SK-N-SH (cell line): ENCODE measurements around the gene RNF166. TPM values are rescaled to one million over a fixed set of nuclear protein-coding genes. Genes with fewer than 3 reads are reported as not detected.

Source experiments
- CTCF ChIA-PET: fragments of 300-600, 350-600 bp; formaldehyde crosslinking; extraction: SDS; loops from one replicate; lab custom pipeline; 2021; lab: Yijun Ruan, JAX
- POLR2A ChIA-PET: fragments of 350-600 bp; sonication (Branson Sonifier 250); formaldehyde crosslinking; extraction: SDS; loops from one replicate; lab custom pipeline; 2020; ENCODE audit warnings: antibody characterized with exemption, inconsistent platforms; lab: Yijun Ruan, JAX
- DNase-seq: peaks from one replicate; pipeline ENCODE4 v3.0.0; 2012
- H2AFZ ChIP-seq: fragments of 200-600 bp; sonication (generic); 2 replicates; pipeline ENCODE4 v1.8.1; 2016; ENCODE audit warnings: antibody characterized with exemption, mild to moderate bottlenecking, low read depth
- H3F3A ChIP-seq: fragments of 200-600 bp; sonication (generic); replicated peaks from 2 replicates; pipeline ENCODE3; 2016; ENCODE audit warnings: antibody characterized with exemption, mild to moderate bottlenecking; ENCODE audit not compliant: insufficient read depth
- H3K27ac ChIP-seq, 2 experiments: fragments of 200-500 bp in 1 of 2; fragments of 200-600 bp in 1 of 2; sonication (Bioruptor generic) in 1 of 2; sonication (generic), shearing (Covaris generic) in 1 of 2; 2 replicates each; pipeline versions ENCODE4 v1.5.1 to v1.6.1; 2014 to 2016; ENCODE audit warnings: low read depth in 2 of 2, inconsistent platforms in 1 of 2, low read length in 1 of 2, mild to moderate bottlenecking in 1 of 2, mixed read lengths in 1 of 2
- H3K27me3 ChIP-seq: fragments of 200-600 bp; sonication (generic), shearing (Covaris generic); 2 replicates; pipeline ENCODE4 v1.6.1; 2016; ENCODE audit warnings: mixed run types; ENCODE audit not compliant: insufficient read depth
- H3K36me3 ChIP-seq, 2 experiments: fragments of 200-500 bp in 1 of 2; fragments of 200-600 bp in 1 of 2; sonication (Bioruptor generic) in 1 of 2; sonication (generic) in 1 of 2; replicated peaks in 1 of 2; 2 replicates each; pipeline versions ENCODE3 to v1.5.1; 2014 to 2016; ENCODE audit warnings: low read length in 1 of 2, mild to moderate bottlenecking in 1 of 2; ENCODE audit not compliant: insufficient read depth in 2 of 2, control insufficient read depth in 1 of 2
- H3K4me1 ChIP-seq, 2 experiments: fragments of 200-500 bp in 1 of 2; fragments of 200-600 bp in 1 of 2; sonication (Bioruptor generic) in 1 of 2; sonication (generic), shearing (Covaris generic) in 1 of 2; 2 replicates each; pipeline versions ENCODE4 v1.5.1 to v1.6.1; 2014 to 2016; ENCODE audit warnings: low read depth in 1 of 2, low read length in 1 of 2, mixed run types in 1 of 2; ENCODE audit not compliant: insufficient read depth in 2 of 2, control insufficient read depth in 1 of 2
- H3K4me2 ChIP-seq: fragments of 200-600 bp; sonication (generic), shearing (Covaris generic); 2 replicates; pipeline ENCODE4 v1.6.1; 2017; ENCODE audit warnings: mixed run types
- H3K4me3 ChIP-seq, 2 experiments: fragments of 200-500 bp in 1 of 2; fragments of 200-600 bp in 1 of 2; sonication (Bioruptor generic) in 1 of 2; sonication (generic), shearing (Covaris generic) in 1 of 2; 2 replicates each; pipeline versions ENCODE4 v1.5.1 to v1.8.1; 2014 to 2016; ENCODE audit warnings: low read depth in 2 of 2, inconsistent platforms in 1 of 2, low read length in 1 of 2, mild to moderate bottlenecking in 1 of 2, mixed read lengths in 1 of 2, moderate library complexity in 1 of 2
- H3K79me2 ChIP-seq: fragments of 200-600 bp; sonication (generic); 2 replicates; pipeline ENCODE4 v1.8.1; 2017; ENCODE audit warnings: mild to moderate bottlenecking; ENCODE audit not compliant: insufficient read depth
- H3K9ac ChIP-seq: fragments of 200-600 bp; sonication (generic); 2 replicates; pipeline ENCODE4 v1.6.1; 2017; ENCODE audit warnings: mixed run types
- H3K9me2 ChIP-seq: fragments of 200-600 bp; sonication (generic); 2 replicates; pipeline ENCODE4 v1.6.1; 2017; ENCODE audit warnings: mixed run types
- H3K9me3 ChIP-seq: fragments of 200-600 bp; sonication (generic); 2 replicates; pipeline ENCODE4 v1.6.1; 2017; ENCODE audit warnings: mixed run types, mild to moderate bottlenecking, moderate library complexity
- H4K20me1 ChIP-seq: fragments of 200-600 bp; sonication (generic); 2 replicates; pipeline ENCODE4 v1.6.1; 2017; ENCODE audit warnings: mild to moderate bottlenecking, mixed run types; ENCODE audit not compliant: insufficient read depth
- CTCF ChIP-seq: fragments of 200-600 bp; sonication (generic); IDR thresholded peaks from 2 replicates; pipeline ENCODE4 v1.6.1; 2017; ENCODE audit warnings: antibody characterized with exemption, mild to moderate bottlenecking, moderate library complexity
- FOSL2 ChIP-seq: IDR thresholded peaks from 2 replicates; pipeline ENCODE4 v1.4.0; 2012; ENCODE audit warnings: low read depth, mild to moderate bottlenecking, moderate library complexity, borderline replicate concordance
- GABPA ChIP-seq: IDR thresholded peaks from 2 replicates; pipeline ENCODE4 v1.4.0; 2012; ENCODE audit warnings: low read depth, mild to moderate bottlenecking
- JUND ChIP-seq: IDR thresholded peaks from 2 replicates; pipeline ENCODE4 v1.4.0; 2012
- NFIC ChIP-seq: IDR thresholded peaks from 2 replicates; pipeline ENCODE4 v1.4.0; 2012; ENCODE audit warnings: borderline replicate concordance
- SMC3 ChIP-seq: IDR thresholded peaks from 2 replicates; pipeline ENCODE4 v1.6.1; 2012; ENCODE audit warnings: low read depth, low read length, improper control_type of control experiment
- TAF1 ChIP-seq: IDR thresholded peaks from 2 replicates; pipeline ENCODE4 v1.6.1; 2012; ENCODE audit warnings: low read depth, mild to moderate bottlenecking, low read length, moderate library complexity, borderline replicate concordance
- YY1 ChIP-seq: IDR thresholded peaks from 2 replicates; pipeline ENCODE4 v1.4.0; 2012; ENCODE audit warnings: low read depth, mild to moderate bottlenecking
- WGBS: methylation state at CpG from one replicate; pipeline ENCODE4 v1.1.6; 2017; ENCODE audit warnings: low lambda C conversion rate; 5-methylcytosine and 5-hydroxymethylcytosine counted together
- polyA plus RNA-seq, 3 experiments: library from polyadenylated mRNA; depleted of rRNA; stranded (reverse); fragments of >200 nt; gene quantifications; 2 replicates each; pipeline ENCODE4 v1.2.3, GENCODE V29; 2012

The RNF166 gene
- polyA plus RNA-seq, 1 of the 3 experiments (the other 2 are of a cell fraction) = 17.2 TPM

GRCh38 chr16:88681084-88681680 is 25.0 kb downstream of the RNF166 start:
- peaks cover 5% of the 10 kb centered on the region for H3F3A ChIP-seq
- H2AFZ ChIP-seq = no peak overlapping the region
- peak; percentile 41 for DNase-seq
- H3K79me2 ChIP-seq = no peaks in the 10 kb centered on the region
- H4K20me1 ChIP-seq = no peaks in the 10 kb centered on the region
- H3K9me3 ChIP-seq = no peaks in the 10 kb centered on the region
- no peaks in the 10 kb centered on the region for H3K36me3 ChIP-seq
- H3K4me1 ChIP-seq = peaks cover 5 to 10% of the 10 kb centered on the region in 2 experiments; a peak in 2 of 4 replicates
- ChIA-PET POLR2A (no interaction called here), CTCF (interaction anchor here (1.8 kb wide), 1 partner anchor 28 kb away, joined by 3 read pairs; no protein-coding TSS in a partner anchor)
- no peaks in the 10 kb centered on the region for H3K27me3 ChIP-seq
- no peak overlapping the region for H3K4me3 ChIP-seq
- H3K4me2 ChIP-seq = no peak overlapping the region
- WGBS = 61% methylated on average over 15 of the region's 31 CpGs
- TF ChIP-seq CTCF (peak; percentile 26; the same call in 1 of the 2 replicates), GABPA (no peak)
- H3K9ac ChIP-seq = no peak overlapping the region
- no peak overlapping the region for H3K27ac ChIP-seq
- H3K9me2 ChIP-seq = no peaks in the 10 kb centered on the region

- no peak overlapping the region for H3K27ac ChIP-seq
- no peaks in the 10 kb centered on the region for H3K79me2 ChIP-seq
- H3K4me1 ChIP-seq = peaks cover 0 to 7% of the 10 kb centered on the region in 2 experiments; a peak in 1 of 4 replicates
- H3K4me3 ChIP-seq = no peak overlapping the region
- DNase-seq = no peak
- H3K4me2 ChIP-seq = no peak overlapping the region
- ChIA-PET POLR2A (no interaction called here), CTCF (interaction anchor here (1.8 kb wide), 1 partner anchor 27 kb away, joined by 3 read pairs; no protein-coding TSS in a partner anchor)
- H3K9ac ChIP-seq = no peak overlapping the region
- WGBS = 88% methylated on average over 5 of the region's 5 CpGs
- no peaks in the 10 kb centered on the region for H3K27me3 ChIP-seq
- H3F3A ChIP-seq = peaks cover 5% of the 10 kb centered on the region
- H3K9me2 ChIP-seq = no peaks in the 10 kb centered on the region
- TF ChIP-seq YY1 = no peak
- TF ChIP-seq FOSL2 = no peak
- no peaks in the 10 kb centered on the region for H3K36me3 ChIP-seq
- H4K20me1 ChIP-seq = no peaks in the 10 kb centered on the region
- no peaks in the 10 kb centered on the region for H3K9me3 ChIP-seq
- no peak overlapping the region for H2AFZ ChIP-seq
Measured at GRCh38 chr16:88680554-88681083, 25.6 kb downstream of the RNF166 start.

- POLR2A ChIA-PET = no interaction called here
- Histone ChIP-seq H3K27me3 (no peaks in the 10 kb centered on the region), H3K9me2 (no peaks in the 10 kb centered on the region), H3K4me2 (no peak overlapping the region), H2AFZ (no peak overlapping the region), H3K79me2 (no peaks in the 10 kb centered on the region), H3F3A (no peaks in the 10 kb centered on the region), H3K9ac (no peak overlapping the region), H4K20me1 (no peaks in the 10 kb centered on the region), H3K9me3 (no peaks in the 10 kb centered on the region), H3K27ac (no peak overlapping the region), H3K4me3 (no peak overlapping the region), H3K36me3 (no peaks in the 10 kb centered on the region), H3K4me1 (peaks cover 0 to 5% of the 10 kb centered on the region in 2 experiments; a peak in 1 of 4 replicates)
- peak; percentile 61 for DNase-seq
- CTCF ChIA-PET = interaction anchor here (0.6 kb wide), 1 partner anchor 1089 kb away, joined by 3 read pairs; no protein-coding TSS in a partner anchor
- WGBS = 49% methylated on average over 12 of the region's 32 CpGs
- no peak for TF ChIP-seq NFIC
- TF ChIP-seq SMC3 = no peak
- no peak for TF ChIP-seq YY1
- TF ChIP-seq TAF1 = no peak
- TF ChIP-seq JUND = no peak
Measured at GRCh38 chr16:88678224-88678979, 27.8 kb downstream of the RNF166 start.
